ENCODE data around the gene OSBPL6.

Gene OSBPL6

DNA sequence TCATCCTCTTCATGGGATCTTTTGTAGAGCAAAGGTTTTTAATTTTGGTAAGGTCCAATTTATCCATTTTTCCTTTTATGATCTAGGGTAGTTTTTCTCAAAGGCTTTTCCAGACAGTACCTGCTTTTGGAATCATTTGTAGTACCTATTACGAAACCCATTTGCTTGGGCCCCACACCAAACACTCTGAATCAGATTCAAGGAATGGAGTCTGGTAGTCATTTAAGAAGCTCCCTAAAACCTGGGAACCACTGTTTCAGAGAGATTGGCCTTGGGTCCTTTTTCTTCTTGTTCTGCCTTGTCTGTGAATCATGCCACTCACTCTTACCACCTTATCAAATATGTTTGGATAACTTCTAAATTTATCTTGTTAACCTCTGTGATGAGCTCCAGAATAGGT is 40.3 kb downstream of the OSBPL6 start:
- no peak for TF ChIP-seq CTCF (IDR thresholded peaks at IDR 0.05; ENCODE audit: low read depth, low read length, missing control alignments)
- Histone ChIP-seq H3K4me3 (ENCODE audit: low read depth, low read length) (no peak overlapping the region), H3K36me3 (replicated peaks) (no peaks in the 10 kb centered on the region), H3K27ac (no peak overlapping the region), H3K27me3 (replicated peaks) (no peaks in the 10 kb centered on the region)
- in situ Hi-C loops (cut with HindIII; ENCODE audit: low pct_ligation_motif_present, low sequenced_read_pairs), result no loop called here
- DNase-seq, result no peak

DNA sequence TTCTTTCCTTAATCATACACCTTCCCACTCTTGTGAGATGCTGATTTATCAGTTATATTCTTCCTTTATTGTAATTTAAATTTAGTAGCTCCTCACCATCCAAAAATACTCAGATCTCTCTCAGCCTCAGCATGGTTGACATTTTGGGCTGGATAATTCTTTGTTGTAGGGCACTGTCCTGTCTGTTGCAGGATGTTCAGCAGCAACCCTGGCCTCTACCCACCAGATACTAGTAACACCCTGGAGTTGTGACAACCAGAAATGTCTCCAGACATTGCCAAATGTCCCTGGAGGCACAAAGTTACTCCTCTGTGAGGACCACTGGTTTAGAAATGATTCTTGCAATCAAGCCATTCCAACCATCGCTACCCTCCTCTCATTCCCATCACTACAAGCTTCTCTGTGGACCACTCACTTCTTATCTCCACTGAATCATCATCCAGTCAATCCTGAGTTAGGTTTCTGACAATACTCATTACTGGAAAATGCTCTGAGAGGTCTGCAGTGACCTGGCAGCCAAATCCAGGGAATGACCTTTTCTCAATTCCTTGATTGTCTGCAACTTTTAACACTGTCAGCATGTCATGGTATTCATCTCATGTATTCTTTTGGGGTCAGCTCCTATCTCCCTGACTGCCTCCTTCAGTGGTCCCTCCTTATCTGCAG is 43.3 kb downstream of the OSBPL6 start:
- no peak for TF ChIP-seq CTCF (IDR thresholded peaks at IDR 0.05; ENCODE audit: low read depth, low read length, missing control alignments)
- peak overlapping the region; percentile 57 for H3K27ac ChIP-seq
- H3K36me3 ChIP-seq (replicated peaks), result no peaks in the 10 kb centered on the region
- no peaks in the 10 kb centered on the region for H3K27me3 ChIP-seq (replicated peaks)
- H3K4me3 ChIP-seq (ENCODE audit: low read depth, low read length), result no peak overlapping the region
- DNase-seq, result peak; percentile 43
- in situ Hi-C loops (cut with HindIII; ENCODE audit: low pct_ligation_motif_present, low sequenced_read_pairs), result no loop called here

DNA sequence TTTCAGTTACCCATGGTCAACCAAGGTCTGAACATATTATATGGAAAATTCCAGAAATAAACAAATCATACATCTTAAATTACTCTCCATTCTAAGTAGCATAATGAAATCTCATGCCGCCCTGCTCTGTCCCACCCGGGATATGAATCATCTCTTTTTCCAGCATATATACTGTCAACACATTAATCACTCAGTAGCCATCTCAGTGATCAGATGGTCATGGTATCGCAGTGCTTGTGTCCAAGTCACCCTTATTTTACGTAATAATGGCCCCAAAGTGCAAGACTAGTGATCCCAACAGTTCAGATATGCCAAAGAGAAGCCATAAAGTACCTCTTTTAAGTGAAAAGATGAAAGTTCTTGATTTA is 43.8 kb downstream of the OSBPL6 start:
- in situ Hi-C loops (cut with HindIII; ENCODE audit: low pct_ligation_motif_present, low sequenced_read_pairs), result no loop called here
- no peaks in the 10 kb centered on the region for H3K36me3 ChIP-seq (replicated peaks)
- no peaks in the 10 kb centered on the region for H3K27me3 ChIP-seq (replicated peaks)
- H3K27ac ChIP-seq, result peak overlapping the region; percentile 57
- no peak overlapping the region for H3K4me3 ChIP-seq (ENCODE audit: low read depth, low read length)
- no peak for TF ChIP-seq CTCF (IDR thresholded peaks at IDR 0.05; ENCODE audit: low read depth, low read length, missing control alignments)
- peak; percentile 64 for DNase-seq

GRCh38 chr2:178238750-178239149 is 44.4 kb downstream of the OSBPL6 start:
- TF ChIP-seq CTCF (IDR thresholded peaks at IDR 0.05; ENCODE audit: low read depth, low read length, missing control alignments), result no peak
- no peak for DNase-seq

GRCh38 chr2:178241844-178242551 is 47.7 kb downstream of the OSBPL6 start:
- no peak for TF ChIP-seq CTCF (IDR thresholded peaks at IDR 0.05; ENCODE audit: low read depth, low read length, missing control alignments)
- peak; percentile 82 for DNase-seq
- H3K27me3 ChIP-seq (replicated peaks), result no peaks in the 10 kb centered on the region
- peak overlapping the region; percentile 78 for H3K27ac ChIP-seq
- H3K36me3 ChIP-seq (replicated peaks), result no peaks in the 10 kb centered on the region
- no peak overlapping the region for H3K4me3 ChIP-seq (ENCODE audit: low read depth, low read length)
- in situ Hi-C loops (cut with HindIII; ENCODE audit: low pct_ligation_motif_present, low sequenced_read_pairs), result no loop called here

More at GRCh38 chr2:178238750-178239149, 44.4 kb downstream of the OSBPL6 start:
- in situ Hi-C loops (cut with HindIII; ENCODE audit: low pct_ligation_motif_present, low sequenced_read_pairs), result no loop called here
- no peak overlapping the region for H3K4me3 ChIP-seq (ENCODE audit: low read depth, low read length)
- H3K27me3 ChIP-seq (replicated peaks), result no peaks in the 10 kb centered on the region
- H3K36me3 ChIP-seq (replicated peaks), result no peaks in the 10 kb centered on the region
- H3K27ac ChIP-seq, result peak overlapping the region; percentile 57

Measured in brain microvascular endothelial cell (primary cell).